ENCODE data around the gene CCNJL.
A peak's percentile ranks its signal among the peaks of the same experiment; 100 is the strongest.

Gene CCNJL

DNA sequence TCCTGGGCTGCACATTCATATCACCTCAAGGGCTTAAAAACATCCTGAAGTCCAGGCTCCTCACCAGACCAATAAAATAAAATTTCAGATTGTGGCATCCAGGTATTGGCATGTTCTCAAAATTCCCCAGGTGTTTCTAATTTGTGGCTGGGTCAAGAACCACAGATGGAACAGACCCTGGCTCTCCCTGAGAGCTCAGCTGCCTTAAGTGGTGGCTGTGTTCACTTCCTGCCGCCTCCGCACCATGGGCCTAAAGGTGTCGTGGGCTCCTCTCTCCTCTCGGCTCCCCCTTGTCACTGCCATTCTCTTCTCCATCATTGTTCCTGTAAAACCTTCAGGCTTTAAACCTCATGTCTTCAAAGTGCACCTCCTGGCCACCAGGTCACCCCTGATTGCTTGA, 17.8 kb upstream of the CCNJL start:
- no peak for DNase-seq

DNA sequence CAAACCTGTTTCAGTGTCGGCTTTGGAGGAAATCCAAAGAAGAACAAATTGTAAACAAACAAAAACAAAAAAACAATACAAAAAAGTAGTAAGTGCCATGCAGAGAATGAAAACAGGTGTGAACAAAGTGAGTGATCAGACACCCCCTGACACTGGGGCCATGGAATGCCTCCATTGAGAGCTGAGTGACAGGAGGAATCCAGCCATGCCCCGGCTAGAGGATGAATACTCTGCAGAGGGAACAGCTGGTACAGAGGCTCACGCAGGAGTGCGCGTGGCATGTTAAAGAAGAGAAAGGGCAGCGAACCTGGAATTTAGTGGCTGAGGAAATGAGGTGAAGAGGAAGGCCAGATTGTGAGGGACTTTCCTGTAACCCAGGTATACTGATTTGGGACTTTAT, 15.5 kb upstream of the CCNJL start:
- DNase-seq = no peak

DNA sequence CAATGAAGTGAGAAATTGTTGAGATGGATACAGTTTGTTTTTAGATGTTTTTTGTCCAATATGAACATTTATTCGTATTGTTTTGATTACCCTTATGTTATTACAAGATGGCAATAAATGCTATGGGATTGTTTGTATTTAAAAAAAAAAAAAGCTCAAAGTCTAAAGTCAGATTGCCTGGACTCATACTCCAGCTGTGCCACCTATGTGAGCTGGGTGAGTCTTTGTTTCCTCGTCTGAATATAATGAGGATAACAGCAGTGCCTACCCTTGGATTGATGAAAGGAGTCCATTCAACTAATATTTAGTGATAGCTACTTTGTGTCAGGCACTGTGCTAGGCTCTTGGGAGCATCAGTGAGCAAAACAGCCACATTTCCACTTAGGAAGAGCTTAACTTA, 14.6 kb upstream of the CCNJL start:
- no peak for DNase-seq

DNA sequence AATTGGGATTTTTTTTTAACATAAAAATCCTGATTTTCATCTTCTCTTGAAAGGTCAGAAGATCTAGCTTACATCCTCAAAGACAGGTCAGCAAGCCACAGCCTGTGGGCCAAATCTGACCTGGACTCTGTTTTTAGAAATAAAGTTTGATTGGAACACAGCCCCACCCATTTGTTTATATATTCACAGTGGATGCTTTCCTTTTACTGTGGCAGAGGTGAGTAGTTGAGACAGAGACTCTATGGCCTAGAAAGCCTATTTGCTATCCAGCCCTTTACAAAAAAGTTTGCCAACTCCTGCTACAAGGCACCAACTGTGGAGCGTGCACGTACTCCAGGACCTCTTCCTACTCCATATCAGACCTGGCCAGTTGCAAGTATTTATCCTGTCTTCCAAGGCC, 13.4 kb upstream of the CCNJL start:
- no peak for DNase-seq

GRCh38 chr5:160324886-160325285, 12.5 kb upstream of the CCNJL start:
- DNase-seq = no peak

GRCh38 chr5:160318409-160318808, 6.0 kb upstream of the CCNJL start:
- no peak for DNase-seq

DNA sequence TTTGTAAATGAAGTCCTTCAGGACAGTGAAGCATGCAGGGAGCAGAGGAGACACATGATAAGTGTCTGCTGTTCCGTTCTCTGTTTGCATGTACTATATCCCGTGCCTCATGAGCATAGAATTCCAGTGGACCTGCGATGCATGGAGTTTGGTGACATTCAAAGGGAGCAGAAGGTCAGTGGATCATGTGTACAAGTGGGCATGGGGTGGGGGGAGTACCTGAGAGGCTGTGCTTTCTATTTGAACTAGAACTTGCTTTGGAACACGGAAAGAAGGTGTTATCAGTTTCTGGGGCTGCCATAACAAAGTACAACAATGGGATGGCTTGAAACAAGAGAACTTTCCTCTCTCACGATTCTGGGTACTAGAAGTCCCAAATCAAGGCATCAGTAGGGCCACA, 5.1 kb upstream of the CCNJL start:
- peak in 1 of 14 donors; percentile 24 for DNase-seq

DNA sequence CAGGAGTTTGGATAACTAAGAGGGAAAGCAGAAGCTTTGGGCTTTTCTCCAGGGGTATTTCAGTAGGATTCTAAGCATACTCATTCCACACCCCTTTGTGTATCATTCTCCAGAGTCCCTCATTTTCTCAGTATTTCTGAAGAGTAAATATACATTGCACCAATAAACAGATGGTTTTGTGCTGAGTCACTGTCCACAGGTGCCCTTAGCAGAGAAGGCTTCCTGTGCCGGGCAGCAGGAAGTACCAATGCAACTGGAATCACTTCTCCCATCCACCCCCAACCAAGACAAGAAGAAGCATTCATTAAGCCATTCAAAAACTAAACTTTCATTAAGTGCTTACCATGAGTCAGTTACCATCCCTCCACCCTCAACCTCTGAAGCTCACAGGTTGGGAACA, 3.6 kb upstream of the CCNJL start:
- peak in 1 of 14 donors; percentile 52 for DNase-seq

DNA sequence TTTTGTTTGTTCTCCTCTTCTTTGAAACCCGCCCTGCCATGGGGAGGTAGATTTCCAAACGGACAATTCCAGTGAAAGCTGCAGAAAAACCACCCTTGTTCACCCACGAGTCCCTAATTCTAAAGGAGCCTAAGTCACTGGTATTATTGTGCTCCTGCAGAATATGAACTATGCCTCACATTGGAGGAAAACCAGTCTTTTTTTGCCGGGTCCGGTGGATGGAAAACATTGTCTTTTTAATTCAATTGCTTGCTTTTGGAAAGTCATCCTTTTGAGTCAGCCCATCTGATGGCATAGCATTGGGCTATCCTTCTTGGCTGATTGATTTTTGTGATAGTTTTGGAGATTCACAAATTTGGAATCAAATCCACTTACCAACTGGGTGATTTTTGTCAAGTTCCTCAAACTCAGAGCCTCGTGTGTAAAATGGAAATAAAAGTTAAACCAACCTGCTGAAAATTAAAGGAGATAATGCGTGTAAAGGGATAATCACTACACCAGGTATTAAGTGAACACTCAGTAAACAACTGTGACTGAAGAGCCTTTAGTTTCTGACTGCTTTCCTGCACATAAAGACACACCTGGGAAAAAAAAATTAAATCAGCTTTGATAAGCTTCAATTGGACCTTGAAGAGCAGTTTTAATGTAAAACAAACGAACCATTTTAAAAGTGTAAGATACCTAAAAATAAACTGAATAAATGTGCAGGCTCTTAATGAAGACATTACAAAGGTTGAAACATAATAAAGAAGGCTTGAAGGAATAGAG, 780 bp upstream of the CCNJL start:
- peak in 1 of 14 donors; percentile 72 for DNase-seq

GRCh38 chr5:160311491-160312133, 752 bp downstream of the CCNJL start:
- DNase-seq = peak in 2 of 14 donors; percentile 22 to 55

DNA sequence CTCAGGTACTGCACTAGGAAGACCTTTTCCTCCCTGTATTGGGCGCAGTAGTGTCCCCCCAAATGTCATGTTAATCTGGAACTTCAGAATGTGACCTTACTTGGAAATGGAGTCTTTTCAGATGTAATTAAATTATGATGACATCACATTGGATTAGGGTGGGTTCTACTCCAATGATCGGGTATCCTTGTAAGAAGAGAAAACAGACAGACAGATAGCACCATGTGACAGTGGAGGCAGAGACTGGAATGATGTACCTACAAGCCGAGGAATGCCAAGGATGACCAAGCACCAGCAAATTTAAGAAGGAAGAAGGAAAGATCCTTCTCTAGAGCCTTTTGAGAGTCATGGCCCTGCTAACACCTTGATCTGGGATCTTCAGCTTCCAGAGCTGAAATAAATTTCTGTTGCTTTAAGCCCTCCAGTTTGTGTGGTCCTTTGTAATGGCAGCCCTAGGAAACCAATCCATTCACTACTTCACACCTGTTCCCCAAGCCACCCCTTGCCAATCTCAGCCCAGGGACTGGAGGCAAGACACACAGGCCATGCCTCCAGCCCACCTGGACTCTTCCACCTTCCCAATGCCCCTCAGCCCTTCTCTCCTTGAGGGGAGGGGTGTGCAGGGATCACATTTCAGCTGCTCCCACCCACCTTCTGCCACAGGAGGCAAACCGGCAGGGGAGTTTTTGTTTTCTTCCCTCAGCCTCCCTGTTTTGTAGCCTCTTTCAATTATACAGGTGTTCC, 1.6 kb downstream of the CCNJL start:
- peak in 1 of 14 donors; percentile 79 for DNase-seq

- peak in 3 of 14 donors; percentile 2 to 90 (median 18) for DNase-seq
These were observed 2.2 kb downstream of the CCNJL start for GRCh38 chr5:160310140-160310539.

GRCh38 chr5:160306696-160307095, 5.7 kb downstream of the CCNJL start:
- no peak for DNase-seq

DNA sequence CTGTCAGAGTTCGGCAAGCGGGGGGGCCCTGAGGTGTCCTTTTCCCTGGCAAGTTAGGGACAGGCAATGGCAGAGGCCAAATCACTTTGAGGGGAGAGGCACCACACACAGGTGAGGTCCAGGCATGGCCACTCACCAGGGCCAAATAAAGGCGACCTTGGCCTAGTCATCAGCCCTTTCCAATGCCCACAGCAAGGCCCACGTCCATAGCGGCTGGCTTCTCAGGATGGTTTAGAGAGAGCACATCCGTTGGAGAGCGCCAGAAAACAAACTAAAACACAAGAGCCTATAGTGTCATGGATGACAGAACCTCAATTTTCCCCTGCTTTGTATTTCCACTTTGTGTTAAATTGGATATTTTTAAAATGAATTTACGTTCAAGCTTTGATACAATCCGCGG, 7.0 kb downstream of the CCNJL start:
- no peak for DNase-seq

DNA sequence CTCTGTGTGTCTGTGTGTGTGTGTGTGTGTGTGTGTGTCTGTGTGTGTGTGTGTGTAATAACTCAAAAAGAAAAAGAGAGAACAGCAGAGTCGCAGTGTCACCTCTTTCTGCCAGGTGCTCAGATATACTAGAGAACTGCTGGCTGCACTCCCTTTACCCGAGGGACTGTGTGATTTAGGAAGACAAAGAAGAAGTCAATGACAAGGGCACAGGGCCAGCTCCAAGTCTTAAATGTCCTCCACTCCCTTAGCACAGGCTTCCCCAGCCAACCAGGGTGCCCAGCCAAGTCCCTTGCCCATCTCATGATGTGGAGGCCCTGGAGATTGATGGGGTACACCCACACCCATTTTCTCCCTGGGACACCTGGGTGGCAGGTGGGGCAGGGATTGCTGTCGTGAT, 8.7 kb downstream of the CCNJL start:
- DNase-seq = no peak

DNA sequence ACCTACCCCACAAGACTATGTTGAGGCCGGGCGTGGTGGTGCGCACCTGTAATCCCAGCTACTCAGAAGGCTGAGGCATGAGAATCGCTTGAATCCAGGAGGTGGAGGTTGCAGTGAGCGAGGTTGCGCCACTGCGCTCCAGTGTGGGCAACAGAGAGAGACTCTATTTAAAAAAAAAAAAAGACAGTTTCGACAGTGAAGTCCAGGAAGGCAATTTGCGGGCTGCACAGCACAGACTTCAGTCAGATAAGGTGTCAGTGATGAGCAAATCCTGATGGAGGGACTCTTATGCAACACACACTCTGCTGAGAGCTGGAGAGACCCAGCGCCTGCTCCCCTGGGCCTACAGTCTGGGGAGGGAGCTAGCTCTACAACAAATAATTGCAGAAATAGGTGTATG, 14.2 kb downstream of the CCNJL start:
- peak in 1 of 14 donors; percentile 46 for DNase-seq

GRCh38 chr5:160297776-160298175, 14.6 kb downstream of the CCNJL start:
- DNase-seq = no peak

DNA sequence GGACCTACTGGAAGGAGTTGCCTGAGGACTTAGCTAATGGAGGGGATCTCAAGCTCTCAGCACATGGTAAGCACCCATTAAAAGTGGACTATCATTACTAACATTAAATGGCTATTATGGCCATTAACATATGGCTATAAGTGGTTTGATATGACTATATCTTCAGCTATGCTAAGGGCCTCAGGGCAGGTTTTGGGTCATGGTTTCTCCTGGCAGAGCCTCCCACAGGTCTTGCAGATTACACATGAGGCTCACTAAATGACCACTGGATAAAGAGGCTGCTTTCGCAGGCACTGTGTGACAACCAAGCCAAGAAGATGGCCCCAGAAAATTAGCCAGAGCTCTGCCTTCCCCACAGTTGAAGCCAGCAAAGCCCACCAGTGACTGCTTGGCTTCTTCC, 15.4 kb downstream of the CCNJL start:
- no peak for DNase-seq

- no peak for DNase-seq
These were observed 15.9 kb downstream of the CCNJL start for GRCh38 chr5:160296496-160296895.

- peak in 1 of 14 donors; percentile 53 for DNase-seq
These were observed 18.3 kb downstream of the CCNJL start for GRCh38 chr5:160293901-160294561.

DNA sequence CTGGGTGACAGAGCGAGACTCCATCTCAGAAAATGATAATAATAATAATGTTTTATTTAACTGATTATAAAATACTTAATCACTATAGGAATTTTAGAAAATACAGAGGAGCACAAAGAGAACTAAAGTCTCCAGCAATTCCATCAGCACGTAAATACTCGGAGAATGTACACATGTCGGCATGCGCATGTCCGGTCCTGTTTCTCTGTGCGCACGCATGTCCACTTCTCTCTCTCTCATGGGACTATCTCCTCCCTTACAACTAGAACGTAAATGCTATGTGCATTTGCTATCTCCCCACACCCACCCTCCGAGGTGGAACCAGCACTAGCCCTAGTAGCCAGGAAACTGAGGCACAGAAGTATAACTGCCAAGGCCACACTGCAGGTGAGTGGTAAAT, 19.0 kb downstream of the CCNJL start:
- no peak for DNase-seq

DNA sequence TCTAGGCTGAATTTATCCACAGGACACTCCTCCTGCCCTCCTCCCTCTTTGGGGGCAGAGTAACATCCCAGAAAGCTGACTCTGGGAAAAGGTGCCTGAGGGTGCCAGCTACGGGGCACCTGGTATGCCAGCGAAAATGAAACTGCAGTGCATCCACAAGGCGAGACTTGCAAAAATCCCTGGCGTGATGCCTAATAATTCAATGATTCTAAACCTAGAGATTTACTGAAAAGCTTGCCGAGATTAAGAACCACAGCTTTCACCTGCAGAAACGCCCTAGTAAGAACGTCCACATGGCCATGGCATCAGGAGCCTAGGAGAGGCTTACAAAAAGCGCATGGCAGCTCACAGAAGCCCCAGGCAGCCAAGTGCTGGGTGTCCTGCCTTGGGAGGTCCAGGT, 20.9 kb downstream of the CCNJL start:
- DNase-seq = no peak

- DNase-seq = no peak
These were observed 21.6 kb downstream of the CCNJL start for GRCh38 chr5:160290751-160291150.

Measured in C1 segment of cervical spinal cord (tissue), 14 donors.